SK-N-SH (cell line): ENCODE data around the gene SPTA1. TPM values are rescaled to one million over a fixed set of nuclear protein-coding genes. Genes with fewer than 3 reads are reported as not detected.

Experiments used
- CTCF ChIA-PET: fragments of 300-600, 350-600 bp; formaldehyde crosslinking; extraction: SDS; loops from one replicate; lab custom pipeline; 2021; lab: Yijun Ruan, JAX
- POLR2A ChIA-PET: fragments of 350-600 bp; sonication (Branson Sonifier 250); formaldehyde crosslinking; extraction: SDS; loops from one replicate; lab custom pipeline; 2020; ENCODE audit warnings: antibody characterized with exemption, inconsistent platforms; lab: Yijun Ruan, JAX
- DNase-seq: peaks from one replicate; pipeline ENCODE4 v3.0.0; 2012
- H2AFZ ChIP-seq: fragments of 200-600 bp; sonication (generic); 2 replicates; pipeline ENCODE4 v1.8.1; 2016; ENCODE audit warnings: antibody characterized with exemption, mild to moderate bottlenecking, low read depth
- H3F3A ChIP-seq: fragments of 200-600 bp; sonication (generic); replicated peaks from 2 replicates; pipeline ENCODE3; 2016; ENCODE audit warnings: antibody characterized with exemption, mild to moderate bottlenecking; ENCODE audit not compliant: insufficient read depth
- H3K27ac ChIP-seq, 2 experiments: fragments of 200-500 bp in 1 of 2; fragments of 200-600 bp in 1 of 2; sonication (Bioruptor generic) in 1 of 2; sonication (generic), shearing (Covaris generic) in 1 of 2; 2 replicates each; pipeline versions ENCODE4 v1.5.1 to v1.6.1; 2014 to 2016; ENCODE audit warnings: low read depth in 2 of 2, inconsistent platforms in 1 of 2, low read length in 1 of 2, mild to moderate bottlenecking in 1 of 2, mixed read lengths in 1 of 2
- H3K27me3 ChIP-seq: fragments of 200-600 bp; sonication (generic), shearing (Covaris generic); 2 replicates; pipeline ENCODE4 v1.6.1; 2016; ENCODE audit warnings: mixed run types; ENCODE audit not compliant: insufficient read depth
- H3K36me3 ChIP-seq, 2 experiments: fragments of 200-500 bp in 1 of 2; fragments of 200-600 bp in 1 of 2; sonication (Bioruptor generic) in 1 of 2; sonication (generic) in 1 of 2; replicated peaks in 1 of 2; 2 replicates each; pipeline versions ENCODE3 to v1.5.1; 2014 to 2016; ENCODE audit warnings: low read length in 1 of 2, mild to moderate bottlenecking in 1 of 2; ENCODE audit not compliant: insufficient read depth in 2 of 2, control insufficient read depth in 1 of 2
- H3K4me1 ChIP-seq, 2 experiments: fragments of 200-500 bp in 1 of 2; fragments of 200-600 bp in 1 of 2; sonication (Bioruptor generic) in 1 of 2; sonication (generic), shearing (Covaris generic) in 1 of 2; 2 replicates each; pipeline versions ENCODE4 v1.5.1 to v1.6.1; 2014 to 2016; ENCODE audit warnings: low read depth in 1 of 2, low read length in 1 of 2, mixed run types in 1 of 2; ENCODE audit not compliant: insufficient read depth in 2 of 2, control insufficient read depth in 1 of 2
- H3K4me2 ChIP-seq: fragments of 200-600 bp; sonication (generic), shearing (Covaris generic); 2 replicates; pipeline ENCODE4 v1.6.1; 2017; ENCODE audit warnings: mixed run types
- H3K4me3 ChIP-seq, 2 experiments: fragments of 200-500 bp in 1 of 2; fragments of 200-600 bp in 1 of 2; sonication (Bioruptor generic) in 1 of 2; sonication (generic), shearing (Covaris generic) in 1 of 2; 2 replicates each; pipeline versions ENCODE4 v1.5.1 to v1.8.1; 2014 to 2016; ENCODE audit warnings: low read depth in 2 of 2, inconsistent platforms in 1 of 2, low read length in 1 of 2, mild to moderate bottlenecking in 1 of 2, mixed read lengths in 1 of 2, moderate library complexity in 1 of 2
- H3K79me2 ChIP-seq: fragments of 200-600 bp; sonication (generic); 2 replicates; pipeline ENCODE4 v1.8.1; 2017; ENCODE audit warnings: mild to moderate bottlenecking; ENCODE audit not compliant: insufficient read depth
- H3K9ac ChIP-seq: fragments of 200-600 bp; sonication (generic); 2 replicates; pipeline ENCODE4 v1.6.1; 2017; ENCODE audit warnings: mixed run types
- H3K9me2 ChIP-seq: fragments of 200-600 bp; sonication (generic); 2 replicates; pipeline ENCODE4 v1.6.1; 2017; ENCODE audit warnings: mixed run types
- H3K9me3 ChIP-seq: fragments of 200-600 bp; sonication (generic); 2 replicates; pipeline ENCODE4 v1.6.1; 2017; ENCODE audit warnings: mixed run types, mild to moderate bottlenecking, moderate library complexity
- H4K20me1 ChIP-seq: fragments of 200-600 bp; sonication (generic); 2 replicates; pipeline ENCODE4 v1.6.1; 2017; ENCODE audit warnings: mild to moderate bottlenecking, mixed run types; ENCODE audit not compliant: insufficient read depth
- CHD2 ChIP-seq: fragments of 150-350 bp; IDR thresholded peaks from 2 replicates; pipeline ENCODE4 v1.6.1; 2018; ENCODE audit warnings: low read length; ENCODE audit not compliant: partially characterized antibody
- CTCF ChIP-seq: fragments of 200-600 bp; sonication (generic); IDR thresholded peaks from 2 replicates; pipeline ENCODE4 v1.6.1; 2017; ENCODE audit warnings: antibody characterized with exemption, mild to moderate bottlenecking, moderate library complexity
- EZH2phosphoT487 ChIP-seq: fragments of 200-600 bp; sonication (generic); IDR thresholded peaks from 2 replicates; pipeline ENCODE4 v1.6.1; 2017; ENCODE audit warnings: low read depth, mixed run types, mild to moderate bottlenecking, antibody characterized with exemption, moderate library complexity, borderline replicate concordance
- MEF2A ChIP-seq: IDR thresholded peaks from 2 replicates; pipeline ENCODE4 v1.4.0; 2012; ENCODE audit warnings: low read depth, borderline replicate concordance
- NFIC ChIP-seq: IDR thresholded peaks from 2 replicates; pipeline ENCODE4 v1.4.0; 2012; ENCODE audit warnings: borderline replicate concordance
- REST ChIP-seq: IDR thresholded peaks from 2 replicates; pipeline ENCODE4 v1.6.1; 2012; ENCODE audit warnings: mild to moderate bottlenecking, low read depth, low read length, moderate library complexity
- RFX5 ChIP-seq: IDR thresholded peaks from 2 replicates; pipeline ENCODE4 v1.6.1; 2012; ENCODE audit warnings: mild to moderate bottlenecking, improper control_type of control experiment, low read length
- RXRA ChIP-seq: IDR thresholded peaks from 2 replicates; pipeline ENCODE4 v1.4.0; 2012; ENCODE audit warnings: low read depth, mild to moderate bottlenecking, borderline replicate concordance
- SIN3A ChIP-seq: IDR thresholded peaks from 2 replicates; pipeline ENCODE4 v1.6.1; 2012; ENCODE audit warnings: low read depth, mild to moderate bottlenecking, low read length, moderate library complexity, borderline replicate concordance
- SMC3 ChIP-seq: IDR thresholded peaks from 2 replicates; pipeline ENCODE4 v1.6.1; 2012; ENCODE audit warnings: low read depth, low read length, improper control_type of control experiment
- TCF12 ChIP-seq: IDR thresholded peaks from 2 replicates; pipeline ENCODE4 v1.4.0; 2012
- ZBTB33 ChIP-seq: IDR thresholded peaks from 2 replicates; pipeline ENCODE4 v1.4.0; 2012; ENCODE audit warnings: low read depth, borderline replicate concordance
- WGBS: methylation state at CpG from one replicate; pipeline ENCODE4 v1.1.6; 2017; ENCODE audit warnings: low lambda C conversion rate; 5-methylcytosine and 5-hydroxymethylcytosine counted together
- polyA plus RNA-seq, 3 experiments: library from polyadenylated mRNA; depleted of rRNA; stranded (reverse); fragments of >200 nt; gene quantifications; 2 replicates each; pipeline ENCODE4 v1.2.3, GENCODE V29; 2012

Gene SPTA1
- polyA plus RNA-seq, 1 of the 3 experiments (the other 2 are of a cell fraction), result not detected

- Histone ChIP-seq H4K20me1 (no peaks in the 10 kb centered on the region), H3K27ac (no peak overlapping the region), H3K79me2 (no peaks in the 10 kb centered on the region), H3K36me3 (no peaks in the 10 kb centered on the region), H3K4me3 (no peak overlapping the region), H3F3A (no peaks in the 10 kb centered on the region), H3K9ac (no peak overlapping the region), H3K9me2 (no peaks in the 10 kb centered on the region), H3K27me3 (no peaks in the 10 kb centered on the region), H3K4me2 (no peak overlapping the region)
- WGBS, result 2% methylated on average over 4 of the region's 4 CpGs
- CTCF ChIA-PET, result no interaction called here
- POLR2A ChIA-PET, result no interaction called here
- TF ChIP-seq CTCF (no peak), MEF2A (no peak), TCF12 (no peak), SMC3 (no peak), REST (no peak), CHD2 (no peak), EZH2phosphoT487 (no peak), RFX5 (no peak), ZBTB33 (no peak), RXRA (no peak), SIN3A (no peak), NFIC (no peak)
- TF ChIP-seq, all 33 proteins: peak for 0
- no peaks in the 10 kb centered on the region for H3K9me3 ChIP-seq
- DNase-seq, result no peak
- H2AFZ ChIP-seq, result no peak overlapping the region
- no peaks in the 10 kb centered on the region for H3K4me1 ChIP-seq
Measured at GRCh38 chr1:158583962-158584361, 102.6 kb downstream of the SPTA1 start.
